ENCODE results near the gene AIG1. TPM values are rescaled to one million over a fixed set of nuclear protein-coding genes. Genes with fewer than 3 reads are reported as not detected.
A peak's percentile ranks its signal among the peaks of the same experiment; 100 is the strongest.

The AIG1 gene
- total RNA-seq, 2 donors from 2014 or later = 32.9 to 53.6 TPM

GRCh38 chr6:143126574-143126941 lies 65.9 kb downstream of the AIG1 start:
- H3K36me3 ChIP-seq = no peaks in the 10 kb centered on the region
- ATAC-seq (ENCODE audit: insufficient number of reproducible peaks, low FRiP score, low read depth) = no peak
- no peak overlapping the region for H3K4me3 ChIP-seq
- H3K27ac ChIP-seq = no peak overlapping the region
- TF ChIP-seq, protein P1, sequence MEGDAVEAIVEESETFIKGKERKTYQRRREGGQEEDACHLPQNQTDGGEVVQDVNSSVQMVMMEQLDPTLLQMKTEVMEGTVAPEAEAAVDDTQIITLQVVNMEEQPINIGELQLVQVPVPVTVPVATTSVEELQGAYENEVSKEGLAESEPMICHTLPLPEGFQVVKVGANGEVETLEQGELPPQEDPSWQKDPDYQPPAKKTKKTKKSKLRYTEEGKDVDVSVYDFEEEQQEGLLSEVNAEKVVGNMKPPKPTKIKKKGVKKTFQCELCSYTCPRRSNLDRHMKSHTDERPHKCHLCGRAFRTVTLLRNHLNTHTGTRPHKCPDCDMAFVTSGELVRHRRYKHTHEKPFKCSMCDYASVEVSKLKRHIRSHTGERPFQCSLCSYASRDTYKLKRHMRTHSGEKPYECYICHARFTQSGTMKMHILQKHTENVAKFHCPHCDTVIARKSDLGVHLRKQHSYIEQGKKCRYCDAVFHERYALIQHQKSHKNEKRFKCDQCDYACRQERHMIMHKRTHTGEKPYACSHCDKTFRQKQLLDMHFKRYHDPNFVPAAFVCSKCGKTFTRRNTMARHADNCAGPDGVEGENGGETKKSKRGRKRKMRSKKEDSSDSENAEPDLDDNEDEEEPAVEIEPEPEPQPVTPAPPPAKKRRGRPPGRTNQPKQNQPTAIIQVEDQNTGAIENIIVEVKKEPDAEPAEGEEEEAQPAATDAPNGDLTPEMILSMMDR (IDR thresholded peaks at IDR 0.05) = no peak
- no peaks in the 10 kb centered on the region for H3K4me1 ChIP-seq (ENCODE audit: control insufficient read depth in 1 of 2, low read depth in 2 of 2)
- H3K27me3 ChIP-seq (replicated peaks; ENCODE audit: insufficient read depth) = no peaks in the 10 kb centered on the region
- peaks cover 7% of the 10 kb centered on the region for H3K9me3 ChIP-seq
- no peak for DNase-seq (ENCODE audit: low spot score)

DNA sequence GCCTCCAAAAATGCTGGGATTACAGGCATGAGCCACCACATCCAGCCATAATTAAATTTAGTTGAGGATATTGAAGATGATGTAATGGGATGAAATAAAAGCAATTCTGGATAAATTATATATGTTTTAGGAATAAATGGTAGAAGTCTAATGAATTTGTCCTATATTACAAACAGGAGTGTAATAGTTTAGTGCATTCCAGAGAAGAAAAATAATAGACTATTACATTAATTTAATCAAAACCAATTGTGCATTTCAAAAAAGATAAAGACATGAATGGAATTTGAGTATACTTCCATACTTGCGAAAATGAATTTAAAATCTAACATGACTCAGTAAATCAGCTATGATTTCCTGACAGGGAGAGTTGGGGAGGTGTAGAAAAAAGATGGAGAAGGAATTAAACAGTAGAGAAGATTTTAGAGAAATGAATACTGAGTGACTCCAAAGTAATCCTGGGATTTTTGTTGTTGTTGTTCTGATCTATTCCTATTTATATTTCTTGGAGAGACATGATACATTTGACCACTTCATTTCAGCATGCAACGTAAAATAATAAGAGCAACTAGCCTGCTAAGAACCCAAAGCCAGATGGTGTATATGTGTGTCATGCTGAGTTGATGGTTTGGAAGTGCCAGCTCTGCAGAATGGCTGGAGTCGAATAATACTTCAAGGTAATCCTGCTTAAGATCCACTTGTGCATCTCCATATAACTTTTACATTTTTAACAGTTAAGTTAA lies 67.4 kb downstream of the AIG1 start:
- DNase-seq (ENCODE audit: low spot score) = no peak
- TF ChIP-seq, protein P1 (IDR thresholded peaks at IDR 0.05) = no peak
- H3K36me3 ChIP-seq = no peaks in the 10 kb centered on the region
- H3K4me3 ChIP-seq = no peak overlapping the region
- H3K9me3 ChIP-seq = peaks cover 7% of the 10 kb centered on the region
- no peak for ATAC-seq (ENCODE audit: insufficient number of reproducible peaks, low FRiP score, low read depth)
- H3K27me3 ChIP-seq (replicated peaks; ENCODE audit: insufficient read depth) = no peaks in the 10 kb centered on the region
- no peaks in the 10 kb centered on the region for H3K4me1 ChIP-seq (ENCODE audit: control insufficient read depth in 1 of 2, low read depth in 2 of 2)
- no peak overlapping the region for H3K27ac ChIP-seq

- no peak for DNase-seq (ENCODE audit: low spot score)
- TF ChIP-seq, protein P1 (IDR thresholded peaks at IDR 0.05) = no peak
- H3K36me3 ChIP-seq = no peaks in the 10 kb centered on the region
- H3K4me3 ChIP-seq = no peak overlapping the region
- no peaks in the 10 kb centered on the region for H3K4me1 ChIP-seq (ENCODE audit: control insufficient read depth in 1 of 2, low read depth in 2 of 2)
- no peak overlapping the region for H3K27ac ChIP-seq
- peaks cover 7% of the 10 kb centered on the region for H3K9me3 ChIP-seq
- no peak for ATAC-seq (ENCODE audit: insufficient number of reproducible peaks, low FRiP score, low read depth)
- H3K27me3 ChIP-seq (replicated peaks; ENCODE audit: insufficient read depth) = no peaks in the 10 kb centered on the region
These were observed 68.0 kb downstream of the AIG1 start for GRCh38 chr6:143128681-143129015.

- Histone ChIP-seq H3K4me3 (no peak overlapping the region), H3K27me3 (replicated peaks; ENCODE audit: insufficient read depth) (no peaks in the 10 kb centered on the region), H3K4me1 (ENCODE audit: control insufficient read depth in 1 of 2, low read depth in 2 of 2) (peaks cover 4 to 14% of the 10 kb centered on the region in 2 donors), H3K36me3 (no peaks in the 10 kb centered on the region), H3K27ac (no peak overlapping the region), H3K9me3 (peaks cover 7% of the 10 kb centered on the region)
- no peak for ATAC-seq (ENCODE audit: insufficient number of reproducible peaks, low FRiP score, low read depth)
- TF ChIP-seq, protein P1 (IDR thresholded peaks at IDR 0.05) = no peak
- no peak for DNase-seq (ENCODE audit: low spot score)
These were observed 70.2 kb downstream of the AIG1 start for GRCh38 chr6:143130928-143131327.

DNA sequence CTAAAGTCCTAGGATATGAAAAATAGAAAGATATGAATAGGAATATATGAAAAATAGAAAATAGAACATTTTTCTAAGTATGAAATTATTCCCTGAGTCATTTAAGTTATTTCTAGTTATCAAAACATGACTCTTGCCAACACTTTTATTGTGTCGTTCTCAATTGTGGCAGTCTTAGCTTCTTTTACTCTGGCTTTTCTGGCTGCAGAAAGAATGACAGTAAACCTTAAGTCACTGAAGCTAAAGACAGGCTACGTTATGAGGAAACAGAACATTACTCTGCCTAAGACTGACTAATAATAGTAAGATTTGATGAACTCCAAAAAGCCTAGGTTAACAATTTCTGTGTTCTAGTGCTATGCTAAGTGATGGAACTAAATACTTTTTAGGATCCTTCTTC lies 74.6 kb downstream of the AIG1 start:
- Histone ChIP-seq H3K36me3 (no peaks in the 10 kb centered on the region), H3K4me3 (peak overlapping the region; percentile 28), H3K27me3 (replicated peaks; ENCODE audit: insufficient read depth) (no peaks in the 10 kb centered on the region), H3K4me1 (ENCODE audit: control insufficient read depth in 1 of 2, low read depth in 2 of 2) (peaks cover 11 to 32% of the 10 kb centered on the region in 2 donors), H3K27ac (peak overlapping the region; percentile 62 to 70), H3K9me3 (peaks cover 7% of the 10 kb centered on the region)
- peak; percentile 62 for ATAC-seq (ENCODE audit: insufficient number of reproducible peaks, low FRiP score, low read depth)
- no peak for DNase-seq (ENCODE audit: low spot score)
- TF ChIP-seq, protein P1 (IDR thresholded peaks at IDR 0.05) = no peak

Data from thoracic aorta (tissue), 2 donors.